Putamen (tissue), 1 donor: ENCODE results near the gene BMPR1A.
"Not testable (repeated sequence)": the region's sequence is repeated elsewhere in the genome, so short reads cannot be mapped to it uniquely, and the experiment has no call there.

Experiments
- DNase-seq: peaks from one replicate; pipeline ENCODE4 v3.0.0-alpha.2; 2016; ENCODE audit warnings: low spot score

BMPR1A gene

DNA sequence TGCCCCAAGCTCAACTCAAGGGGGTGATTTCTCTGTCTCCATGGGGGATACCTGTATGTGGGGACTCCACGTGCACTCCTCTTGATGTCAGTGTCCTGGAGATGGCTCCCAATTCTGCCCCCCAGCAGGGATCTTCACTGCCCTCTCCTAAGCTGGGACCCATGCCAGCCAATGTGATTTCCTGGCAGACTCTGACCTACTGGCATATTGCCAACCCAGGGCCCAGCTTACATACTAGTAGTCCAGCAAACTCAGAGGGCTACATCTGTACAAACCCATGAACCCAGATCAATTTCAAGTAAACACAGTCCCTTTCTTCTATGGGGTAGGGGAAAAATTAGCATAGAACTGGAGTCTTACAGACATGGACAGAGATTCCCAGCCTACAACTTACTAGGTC, 26.2 kb upstream of the BMPR1A start:
- DNase-seq = peak; percentile 27

- no peak for DNase-seq
Observed at GRCh38 chr10:86732771-86733170, 23.6 kb upstream of the BMPR1A start.

GRCh38 chr10:86733260-86733671, 23.2 kb upstream of the BMPR1A start:
- no peak for DNase-seq

DNA sequence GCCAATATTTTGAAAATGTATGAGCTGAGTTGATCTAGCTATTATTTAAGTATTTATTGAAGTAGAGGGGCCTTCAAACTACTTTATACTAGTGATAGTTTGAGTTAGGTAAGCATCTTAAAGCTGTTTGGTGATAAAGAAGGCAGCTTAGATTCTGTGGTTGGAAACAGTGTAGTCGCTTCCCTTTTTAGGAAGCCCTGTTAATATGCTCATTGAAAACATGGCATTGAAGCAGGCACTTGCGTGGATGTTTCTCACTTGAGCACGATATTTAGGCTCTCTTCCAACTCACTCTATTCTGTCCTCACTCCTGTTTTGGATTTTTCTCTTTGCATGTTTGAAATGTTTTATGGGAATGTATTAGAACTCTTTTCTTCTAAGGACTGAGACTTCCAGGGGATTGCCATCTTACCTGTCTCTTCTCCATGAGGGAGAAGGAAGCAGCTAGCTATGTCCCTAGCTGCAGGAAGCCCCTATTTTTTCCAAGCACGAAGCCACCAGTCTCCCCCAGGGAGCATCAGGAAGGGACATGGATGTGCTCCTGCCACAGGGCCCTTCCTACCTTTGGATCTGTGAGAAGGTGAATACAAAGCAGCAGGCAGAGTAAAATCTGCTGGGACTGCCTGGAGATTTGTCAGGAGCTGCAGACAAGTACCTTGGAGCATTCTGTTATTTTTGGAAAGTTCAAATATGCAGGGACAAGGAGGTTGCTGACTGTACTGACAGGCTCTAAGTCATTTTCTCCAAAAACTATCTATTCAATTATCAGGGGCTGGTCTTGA, 22.0 kb upstream of the BMPR1A start:
- DNase-seq = no peak

DNA sequence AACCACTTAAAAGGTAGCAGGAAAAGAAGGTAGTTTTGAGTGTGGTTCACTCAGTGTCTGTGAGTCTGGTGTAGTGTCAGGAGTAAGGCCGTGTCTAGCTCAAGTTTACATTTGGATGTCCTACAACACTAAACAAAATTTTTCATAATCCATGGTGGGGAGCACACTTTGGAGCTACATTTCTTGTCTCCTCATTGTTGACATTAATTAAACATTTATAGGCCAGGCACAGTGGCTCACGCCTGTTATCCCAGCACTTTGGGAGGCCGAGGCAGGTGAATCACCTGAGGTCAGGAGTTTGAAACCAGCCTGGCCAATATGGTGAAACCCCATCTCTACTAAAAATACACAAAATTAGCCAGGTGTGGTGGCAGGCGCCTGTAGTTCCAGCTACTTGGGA, 21.1 kb upstream of the BMPR1A start:
- not testable (repeated sequence) for DNase-seq

GRCh38 chr10:86742230-86742629, 14.2 kb upstream of the BMPR1A start:
- DNase-seq = no peak

- DNase-seq = no peak
Observed at GRCh38 chr10:86744067-86744725, 12.2 kb upstream of the BMPR1A start.

- DNase-seq = no peak
Observed at GRCh38 chr10:86747796-86748581, 8.4 kb upstream of the BMPR1A start.

- DNase-seq = no peak
Observed at GRCh38 chr10:86749854-86750253, 6.6 kb upstream of the BMPR1A start.

DNA sequence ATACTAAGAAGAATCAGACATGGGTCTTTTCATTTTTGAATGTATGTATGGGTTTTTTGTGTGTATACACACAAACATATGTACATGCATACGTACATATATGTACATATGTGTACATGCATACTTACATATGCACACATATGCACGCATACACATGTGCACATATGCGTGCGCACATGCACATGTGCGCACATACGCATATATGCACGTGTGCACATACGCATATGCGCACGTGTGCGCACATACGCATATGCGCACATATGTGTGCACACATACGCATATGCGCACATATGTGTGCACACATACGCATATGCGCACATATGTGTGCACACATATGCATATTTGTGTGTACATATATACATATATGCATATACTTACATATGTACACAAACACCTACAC, 4.9 kb upstream of the BMPR1A start:
- DNase-seq = no peak

GRCh38 chr10:86752311-86752710, 4.1 kb upstream of the BMPR1A start:
- no peak for DNase-seq

DNA sequence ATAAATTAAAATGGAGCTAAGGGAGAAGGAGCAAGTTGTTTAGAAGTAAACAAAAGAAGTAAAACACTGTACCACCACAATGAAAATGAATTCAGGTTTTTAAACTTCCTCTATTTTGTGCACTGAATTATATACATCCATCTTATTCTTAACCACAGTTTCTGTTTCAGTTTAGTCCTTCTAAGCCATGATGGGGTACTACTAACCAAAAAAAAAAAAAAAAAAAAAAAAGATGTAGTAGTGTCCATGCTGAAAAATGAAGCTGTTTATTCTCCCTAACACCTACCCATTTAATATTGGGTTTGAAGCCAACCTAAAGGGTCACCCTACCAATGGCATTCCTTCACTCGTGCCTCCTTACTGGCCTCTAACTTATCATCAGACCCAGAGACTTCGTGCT, 3.4 kb upstream of the BMPR1A start:
- DNase-seq = no peak

- no peak for DNase-seq
Observed at GRCh38 chr10:86753638-86754434, 2.6 kb upstream of the BMPR1A start.

- no peak for DNase-seq
Observed at GRCh38 chr10:86755454-86755739, 1.0 kb upstream of the BMPR1A start.

DNA sequence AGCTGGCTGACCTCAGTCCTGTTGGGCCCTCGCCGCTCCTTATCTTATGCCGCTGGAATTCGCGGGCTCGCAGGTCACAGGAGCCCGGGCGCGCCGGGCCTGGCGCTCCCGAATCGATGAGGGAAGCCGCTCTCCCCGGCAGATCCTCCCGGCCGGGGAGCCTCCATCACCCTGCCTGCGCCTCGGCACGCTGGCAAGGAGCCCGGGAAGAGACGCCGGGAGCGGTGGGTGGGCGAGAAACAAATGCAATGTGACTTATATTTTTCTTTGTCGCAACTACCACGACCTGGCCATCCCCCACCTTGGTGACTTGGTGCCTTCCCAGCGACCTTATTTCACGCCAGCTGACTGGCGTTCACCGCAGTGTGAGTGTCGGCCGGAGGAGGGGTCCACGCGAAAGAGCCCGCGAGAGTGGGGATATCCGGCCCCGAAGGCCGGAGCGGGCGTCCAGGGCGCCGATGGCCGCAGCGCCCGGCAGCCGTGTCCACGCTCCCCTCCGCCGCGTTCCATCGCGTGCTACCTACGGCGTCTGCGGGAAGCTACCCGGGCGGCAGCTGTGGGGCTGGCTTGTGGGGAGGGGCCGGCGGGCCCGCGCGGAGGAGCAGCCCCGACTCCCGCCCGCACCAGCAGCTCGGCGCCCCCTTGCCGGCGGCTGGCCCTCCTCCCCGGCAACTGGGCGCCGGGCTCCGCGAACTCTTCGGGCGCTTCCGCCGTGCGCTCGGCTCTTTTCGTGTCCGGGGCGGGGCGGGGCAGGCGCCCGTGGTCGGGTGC, 494 bp upstream of the BMPR1A start:
- peak; percentile 92 for DNase-seq

DNA sequence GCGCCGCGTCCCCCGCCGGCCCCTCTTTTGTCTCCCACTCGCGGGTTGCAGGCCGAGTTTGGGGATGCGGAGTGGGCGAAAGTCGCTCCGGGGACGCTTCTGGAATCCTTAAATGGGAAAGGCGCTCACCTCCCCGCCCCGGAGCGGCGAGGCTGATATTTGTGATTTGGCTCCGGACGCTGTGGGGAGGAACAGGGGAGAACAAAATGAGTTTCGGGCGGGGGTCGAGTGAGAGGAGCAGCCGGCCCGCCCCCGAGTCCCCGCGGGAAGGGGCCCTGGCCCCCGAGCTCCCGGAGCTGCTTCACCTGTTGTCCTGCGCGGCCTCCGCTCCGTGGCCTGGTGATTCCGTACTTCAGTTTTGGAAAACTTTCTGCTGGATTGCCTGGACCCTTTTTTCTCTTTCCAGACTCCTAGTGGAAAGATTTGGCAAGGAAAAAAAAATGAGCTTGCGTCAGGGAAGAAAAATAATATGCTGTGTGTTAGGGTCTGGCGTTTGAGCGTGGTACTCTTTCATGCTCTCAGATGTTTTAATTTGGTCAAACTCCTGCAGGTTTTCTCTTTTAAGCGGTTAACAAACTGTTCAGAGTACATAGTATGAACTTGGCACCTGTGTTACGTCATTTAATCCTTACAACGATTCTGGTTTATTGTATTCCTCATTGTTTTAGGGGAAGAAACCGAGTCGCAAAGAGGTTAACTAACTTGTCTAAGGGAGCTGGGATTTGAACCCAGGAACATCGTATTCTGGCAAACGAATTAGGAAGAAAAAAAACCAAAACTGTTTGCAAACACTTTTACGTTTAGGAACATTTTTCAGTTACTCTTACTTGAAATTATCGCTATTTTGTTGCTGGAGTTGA, 924 bp downstream of the BMPR1A start:
- peak; percentile 34 for DNase-seq

GRCh38 chr10:86758189-86759072, 2.0 kb downstream of the BMPR1A start:
- DNase-seq = peak; percentile 20

- DNase-seq = no peak
Observed at GRCh38 chr10:86759073-86759672, 2.8 kb downstream of the BMPR1A start.

GRCh38 chr10:86763404-86763803, 7.0 kb downstream of the BMPR1A start:
- no peak for DNase-seq
